SIG-M5 treated with dmso at 0.1 percent for 504 hours (cell line): ENCODE measurements around the gene LRRN2.
"Not testable (repeated sequence)": the region's sequence is repeated elsewhere in the genome, so short reads cannot be mapped to it uniquely, and the experiment has no call there.

Experiments used
- DNase-seq: peaks from one replicate; lab custom pipeline; 2025; ENCODE audit not compliant: unreplicated experiment; lab: John Stamatoyannopoulos, UW

Gene LRRN2

DNA sequence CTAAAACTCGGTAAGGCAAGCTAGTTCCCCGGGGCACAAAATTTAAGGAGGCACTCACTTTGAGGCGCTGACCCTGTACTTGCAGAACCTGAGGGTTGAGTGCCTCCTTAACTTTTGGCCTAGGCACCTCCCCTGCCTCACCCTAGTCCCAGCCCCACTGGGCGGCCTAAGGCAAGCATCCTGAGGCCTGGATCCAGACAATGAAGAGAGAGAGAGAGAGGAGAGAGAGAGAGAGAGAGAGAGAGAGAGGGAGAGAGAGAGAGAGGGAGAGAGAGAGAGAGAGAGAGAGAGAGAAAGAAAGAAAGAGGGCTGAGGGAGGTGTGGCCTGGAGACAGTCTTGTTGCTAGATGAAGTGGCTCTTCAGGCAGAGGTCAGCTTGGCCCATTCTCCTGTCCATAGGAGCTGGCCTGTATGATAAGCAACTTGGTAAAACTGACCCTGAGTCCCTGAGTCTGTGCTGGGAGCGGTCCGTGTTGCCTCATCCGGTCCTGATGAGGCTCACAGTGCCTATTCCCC is 7.4 kb upstream of the LRRN2 start:
- no peak for DNase-seq

DNA sequence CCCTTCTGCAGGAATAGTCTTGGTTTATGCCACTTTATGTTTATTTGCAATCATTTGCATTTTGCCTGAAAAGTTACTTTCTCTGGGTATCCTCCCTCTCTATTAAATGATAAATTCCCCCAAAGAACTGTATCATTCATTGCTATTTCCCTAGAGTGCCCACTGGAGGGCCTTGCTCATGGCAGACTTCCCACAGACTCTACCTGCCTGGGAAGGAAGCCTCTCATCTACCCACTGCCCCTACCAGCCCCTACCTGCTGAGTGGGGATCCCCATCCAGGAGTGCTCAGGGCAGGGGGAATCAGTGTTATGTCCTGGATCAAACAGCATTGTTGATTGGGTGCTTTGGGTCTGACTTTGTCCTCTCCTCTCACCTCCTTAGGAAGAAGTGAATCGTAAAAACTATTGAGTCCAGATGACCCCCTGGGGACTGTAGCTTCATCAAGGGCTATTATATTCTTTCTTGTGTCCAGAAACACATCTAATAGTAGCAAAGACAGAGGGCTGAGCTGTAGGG is 6.8 kb upstream of the LRRN2 start:
- no peak for DNase-seq

- DNase-seq, result not testable (repeated sequence)
Measured at GRCh38 chr1:204691328-204691730, 5.8 kb upstream of the LRRN2 start.

DNA sequence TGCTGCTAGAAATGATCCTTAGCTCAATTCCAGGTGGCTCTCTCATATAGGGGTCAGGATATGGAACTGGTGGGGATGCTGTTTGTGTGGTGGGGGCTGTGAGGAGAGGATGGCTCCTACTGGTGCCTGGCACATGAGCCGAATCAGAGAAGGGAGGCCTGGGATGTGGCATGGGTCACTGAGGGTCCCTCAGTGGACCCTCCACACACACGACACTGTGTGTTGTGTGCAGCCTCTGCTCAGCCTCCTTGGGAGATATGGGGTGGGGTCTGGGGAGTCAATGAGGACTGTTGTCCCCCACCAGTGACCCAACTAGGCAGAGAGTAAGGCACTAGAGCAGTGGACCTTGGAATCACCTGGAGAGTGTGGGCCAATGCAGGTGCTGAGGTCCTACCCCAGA is 3.2 kb upstream of the LRRN2 start:
- DNase-seq, result no peak

- no peak for DNase-seq
Measured at GRCh38 chr1:204688007-204688406, 2.5 kb upstream of the LRRN2 start.

- DNase-seq, result no peak
Measured at GRCh38 chr1:204684571-204685235, 835 bp downstream of the LRRN2 start.

DNA sequence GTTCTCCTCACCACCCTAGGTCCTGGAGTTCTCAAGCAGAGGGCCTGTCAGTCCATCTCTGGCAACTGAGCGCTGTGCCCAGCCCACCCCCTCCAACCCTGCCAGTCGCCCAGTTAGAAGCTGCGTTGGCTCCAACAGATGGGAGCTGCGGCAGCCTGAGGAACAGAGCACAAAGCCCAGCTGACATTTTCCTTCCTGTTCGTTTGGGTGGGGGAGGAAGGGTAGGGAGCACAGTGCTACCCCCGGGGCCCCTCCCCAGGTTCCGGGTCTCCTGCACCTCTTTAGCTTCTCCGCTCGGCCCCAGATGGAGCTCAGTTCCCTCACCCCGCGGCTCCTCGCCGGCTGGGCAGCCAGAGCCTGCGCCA is 1.4 kb downstream of the LRRN2 start:
- DNase-seq, result no peak

DNA sequence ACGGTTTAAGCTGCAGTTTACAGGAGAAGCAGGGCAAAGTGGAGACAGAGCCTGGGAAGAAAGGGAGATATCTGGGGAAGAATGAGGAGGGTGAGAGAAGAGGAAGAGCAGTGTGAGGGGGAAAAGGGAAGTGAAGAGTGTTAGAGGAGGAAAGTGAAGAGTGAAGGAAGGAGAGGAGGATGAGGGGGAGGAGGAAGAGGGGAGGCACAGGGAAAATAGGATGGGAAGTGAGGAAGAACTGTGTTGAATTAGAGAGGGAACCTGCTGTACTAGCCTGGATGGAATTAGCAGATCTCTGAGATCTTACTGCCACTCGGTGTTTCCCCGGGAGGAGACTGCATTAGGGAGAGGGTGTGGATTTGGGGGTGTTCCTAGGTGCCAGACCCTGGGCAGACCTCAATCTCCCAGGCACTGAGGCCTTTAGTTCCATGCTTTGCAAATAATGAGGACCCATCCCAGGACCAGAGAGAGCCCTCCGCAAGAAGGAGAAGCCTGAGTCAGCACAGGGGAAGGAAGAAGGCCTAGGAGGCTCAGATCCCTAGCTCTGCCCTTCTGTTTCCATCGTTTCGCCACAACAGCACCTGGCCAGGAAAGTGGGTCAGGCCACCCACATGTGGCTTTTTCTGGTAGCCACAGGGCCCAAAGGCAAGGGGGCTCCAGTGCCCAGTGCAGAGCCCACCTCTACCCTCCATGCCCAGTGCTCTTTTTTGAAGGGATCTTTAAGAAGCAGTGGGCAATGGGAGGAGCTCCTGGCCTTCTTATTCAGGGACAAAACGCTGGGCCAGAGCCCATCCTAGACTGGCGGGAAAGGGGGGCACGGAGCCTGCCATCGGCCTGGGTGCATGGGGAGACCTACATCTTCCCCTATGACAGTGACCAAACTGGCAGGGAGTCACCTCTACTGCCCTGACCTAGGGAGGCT is 2.0 kb downstream of the LRRN2 start:
- no peak for DNase-seq

- DNase-seq, result no peak
Measured at GRCh38 chr1:204680461-204680860, 5.1 kb downstream of the LRRN2 start.

DNA sequence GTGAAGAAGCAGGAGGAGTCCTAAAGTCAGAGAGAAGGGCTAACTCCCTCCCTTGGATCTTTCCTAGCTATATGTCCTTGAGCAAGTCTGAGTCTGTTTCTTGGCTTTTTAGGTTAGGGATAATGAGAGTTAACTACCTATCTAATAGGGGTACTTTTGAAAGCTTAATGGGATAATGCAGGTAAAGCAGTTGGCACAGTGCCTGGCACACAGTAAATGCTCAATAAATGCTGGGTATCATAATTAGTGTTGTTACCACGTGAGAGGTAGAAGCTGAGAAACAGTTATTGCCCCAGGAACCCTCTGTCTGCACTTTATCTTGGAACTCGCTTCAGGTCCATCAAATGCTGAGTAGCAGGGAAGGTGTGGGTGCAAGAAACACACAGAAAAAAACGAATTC is 5.5 kb downstream of the LRRN2 start:
- DNase-seq, result no peak

- no peak for DNase-seq
Measured at GRCh38 chr1:204678721-204679475, 6.6 kb downstream of the LRRN2 start.

DNA sequence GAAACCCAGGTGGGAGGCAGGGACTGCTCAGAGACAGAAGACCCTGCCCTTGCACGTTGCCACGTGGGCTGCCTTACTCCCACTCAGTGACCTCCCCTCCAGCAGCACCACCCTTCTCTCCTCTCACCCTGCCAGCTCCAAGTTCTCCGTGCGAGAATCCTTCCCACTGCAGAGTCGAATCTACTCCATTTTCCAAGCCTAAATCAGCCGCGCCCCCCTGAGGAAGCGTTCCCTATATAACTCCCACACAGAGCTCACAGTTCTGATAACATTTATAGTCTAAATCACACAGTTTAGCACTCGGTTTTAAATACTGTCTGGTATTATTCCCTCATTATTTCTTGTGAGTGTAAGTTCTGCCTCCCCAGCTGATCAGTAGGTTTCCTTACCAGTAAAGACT is 7.7 kb downstream of the LRRN2 start:
- no peak for DNase-seq

DNA sequence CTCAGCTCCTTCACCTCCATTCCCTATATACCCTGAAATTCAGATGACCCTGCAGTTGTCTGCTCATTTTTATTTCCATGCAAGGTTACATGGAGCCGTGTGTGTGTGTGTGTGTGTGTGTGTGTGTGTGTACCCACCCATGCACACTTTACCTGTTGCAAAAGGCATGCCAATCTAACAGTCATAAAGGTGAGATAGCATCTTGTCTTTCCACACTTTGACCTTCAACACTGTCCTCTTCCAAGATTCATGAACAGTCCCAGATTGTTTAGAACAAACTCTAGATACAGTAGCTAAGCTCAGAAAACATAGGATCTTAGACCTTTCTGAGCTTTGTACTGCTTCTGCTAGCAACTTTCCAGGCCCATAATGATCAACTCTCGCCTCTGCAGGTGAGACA is 9.5 kb downstream of the LRRN2 start:
- no peak for DNase-seq

DNA sequence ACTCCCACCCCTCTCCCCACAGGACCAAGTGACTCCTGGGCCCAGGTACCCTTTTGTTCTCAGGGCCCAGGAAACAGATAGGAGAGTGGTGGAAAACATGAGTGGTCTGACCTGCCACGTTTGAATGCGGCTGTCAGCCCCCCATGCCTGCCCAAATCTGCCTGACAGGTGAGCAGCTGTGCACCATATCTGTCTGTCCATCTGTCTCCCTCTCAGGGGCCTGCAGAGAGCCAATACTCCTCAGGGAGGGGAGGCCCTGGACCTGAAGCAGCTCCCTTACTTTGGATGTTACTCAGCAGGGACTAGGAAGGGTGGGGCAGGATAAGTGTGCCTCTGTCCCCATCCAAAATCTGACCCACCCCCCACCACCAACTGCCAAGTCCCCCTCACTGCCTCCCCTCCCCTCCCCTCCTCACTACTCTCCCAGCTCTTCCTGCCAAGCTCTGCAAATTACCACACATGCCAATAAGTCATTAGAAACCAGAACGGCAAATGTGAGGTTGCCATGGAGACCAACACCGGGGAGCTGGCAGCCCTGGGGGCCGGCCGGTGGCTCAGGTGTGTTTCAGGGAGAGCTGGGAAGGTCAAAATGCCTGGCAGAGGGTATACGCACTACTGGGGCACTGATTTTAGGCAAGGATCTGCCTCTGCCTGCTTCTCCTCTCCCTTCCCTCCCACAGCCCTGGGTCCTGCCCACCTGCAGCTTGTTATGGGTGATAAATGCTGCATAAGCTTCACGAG is 11.5 kb downstream of the LRRN2 start:
- DNase-seq, result no peak

DNA sequence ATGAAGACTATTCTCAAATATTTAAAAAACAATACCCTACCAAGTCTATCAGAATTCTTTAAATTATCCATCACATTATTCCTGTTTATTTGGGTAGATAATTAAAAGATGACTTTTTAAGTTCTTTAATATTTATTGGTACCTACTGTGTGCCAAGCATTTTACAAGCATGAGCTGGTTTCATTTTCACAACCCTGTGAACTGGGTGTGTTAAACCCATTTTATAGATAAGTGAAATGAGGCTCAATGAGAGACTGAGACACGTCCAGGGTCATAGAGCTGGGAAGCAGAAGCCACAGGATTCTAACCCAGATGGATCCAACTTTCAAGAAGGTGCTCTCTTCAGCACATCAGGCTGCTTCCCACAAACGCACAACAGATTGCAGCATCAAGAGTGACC is 12.3 kb downstream of the LRRN2 start:
- DNase-seq, result no peak

DNA sequence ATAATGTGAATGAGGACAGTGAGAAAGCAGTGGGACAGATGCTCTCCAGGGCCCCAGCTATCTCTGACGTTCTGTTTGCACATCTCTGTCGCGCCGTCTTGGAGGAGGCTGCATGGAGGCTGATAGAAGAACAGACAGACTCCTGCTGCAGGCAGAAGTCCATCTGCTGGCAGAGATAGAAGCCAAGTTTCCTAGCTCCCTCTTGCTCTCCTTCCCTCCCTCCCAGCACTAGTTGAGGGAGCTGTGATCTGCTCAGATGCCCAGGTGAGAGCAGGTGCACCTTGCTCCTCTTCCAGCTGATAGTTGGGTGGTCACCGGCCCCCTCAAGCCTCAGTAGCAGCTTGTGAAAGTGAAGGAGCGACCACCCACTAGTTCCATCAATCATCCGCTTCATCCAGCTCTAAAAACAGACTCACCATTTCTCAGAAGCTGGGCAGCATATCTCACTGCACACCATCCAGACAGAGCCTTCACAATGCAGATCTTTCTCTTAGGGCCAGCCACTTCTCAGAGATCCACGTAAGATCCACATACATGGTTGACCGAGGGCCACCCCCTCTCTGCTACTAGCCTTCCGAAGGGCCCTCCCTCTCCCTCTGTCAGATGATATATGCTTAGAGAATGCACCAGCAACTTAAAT is 12.9 kb downstream of the LRRN2 start:
- DNase-seq, result no peak

GRCh38 chr1:204672069-204672468 is 13.5 kb downstream of the LRRN2 start:
- DNase-seq, result no peak

- DNase-seq, result no peak
Measured at GRCh38 chr1:204670152-204670927, 15.2 kb downstream of the LRRN2 start.

DNA sequence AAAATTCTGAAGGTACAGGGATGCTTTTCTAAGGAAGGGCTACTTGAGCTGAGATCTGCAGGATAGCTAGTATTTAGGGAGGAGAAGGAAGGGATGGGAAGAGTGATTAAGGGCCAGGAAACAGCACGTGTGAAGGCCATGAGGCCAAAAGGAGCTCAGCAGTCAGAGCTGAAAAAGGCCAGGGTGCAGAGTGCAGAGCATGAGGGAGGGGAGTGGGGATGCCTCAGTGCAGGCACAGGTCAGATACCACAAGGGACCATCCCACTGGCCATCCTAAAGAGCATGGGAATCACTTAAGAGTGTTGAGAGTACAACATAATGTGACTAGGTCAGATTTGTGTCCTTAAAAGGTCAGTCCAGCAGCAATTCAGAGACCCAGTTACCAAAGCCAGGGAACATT is 16.0 kb downstream of the LRRN2 start:
- DNase-seq, result no peak

GRCh38 chr1:204664384-204664651 is 21.2 kb downstream of the LRRN2 start:
- DNase-seq, result no peak
